IMR-90 (cell line): ENCODE measurements around the gene AOPEP. TPM values are rescaled to one million over a fixed set of nuclear protein-coding genes. Genes with fewer than 3 reads are reported as not detected.

Experiments
- ATAC-seq: fragments of 200-7000 bp; cut with Tn5 transposase; 2 replicates; pipeline ENCODE4 v1.9.1; 2020; ENCODE audit warnings: low read depth, mild to moderate bottlenecking, moderate library complexity
- BruUV-seq: library from RNA; stranded (reverse); fragments of 400-500 nt; replicated peaks from 2 replicates; lab custom pipeline; 2021; lab: Mats Ljungman, UMichigan
- CTCF ChIA-PET: fragments of 300-600 bp; formaldehyde crosslinking; extraction: SDS; loops from one replicate; lab custom pipeline; 2021; ENCODE audit warnings: antibody characterized with exemption; lab: Yijun Ruan, JAX
- POLR2A ChIA-PET: fragments of 300-600 bp; sonication (Branson Sonifier 250); formaldehyde crosslinking; loops from one replicate; lab custom pipeline; 2022; ENCODE audit warnings: antibody characterized with exemption; ENCODE audit not compliant: unreplicated experiment; lab: Charles Lee
- DNase-seq: peaks from one replicate; pipeline ENCODE4 v3.0.0; 2013
- H2AFZ ChIP-seq: replicated peaks from 2 replicates; pipeline ENCODE3; 2013; ENCODE audit warnings: low read length, mild to moderate bottlenecking; ENCODE audit not compliant: poor library complexity
- H2AK5ac ChIP-seq: 2 replicates; pipeline ENCODE4 v1.6.1; 2013; ENCODE audit warnings: low read depth, low read length, inconsistent platforms
- H2AK9ac ChIP-seq: replicated peaks from 2 replicates; pipeline ENCODE3; 2013; ENCODE audit warnings: mild to moderate bottlenecking, low read depth, low read length, moderate library complexity; ENCODE audit not compliant: poor library complexity
- H2BK120ac ChIP-seq: 2 replicates; pipeline ENCODE4 v1.6.1; 2013; ENCODE audit warnings: low read depth, low read length, inconsistent platforms
- H2BK15ac ChIP-seq: 3 replicates; pipeline ENCODE4 v1.6.1; 2013; ENCODE audit warnings: low read depth, low read length, inconsistent platforms
- H2BK20ac ChIP-seq: 2 replicates; pipeline ENCODE4 v1.6.1; 2013; ENCODE audit warnings: low read depth, mild to moderate bottlenecking, inconsistent platforms, low read length, moderate library complexity
- H2BK5ac ChIP-seq: 2 replicates; pipeline ENCODE4 v1.6.1; 2013; ENCODE audit warnings: mild to moderate bottlenecking, low read depth, low read length, inconsistent platforms; ENCODE audit not compliant: poor library complexity, severe bottlenecking
- H3K14ac ChIP-seq: replicated peaks from 2 replicates; pipeline ENCODE4 v1.6.1; 2013; ENCODE audit warnings: low read depth, low read length, inconsistent platforms
- H3K18ac ChIP-seq: 2 replicates; pipeline ENCODE4 v1.6.1; 2013; ENCODE audit warnings: low read depth, low read length, control low read depth
- H3K23ac ChIP-seq: 2 replicates; pipeline ENCODE4 v1.6.1; 2013; ENCODE audit warnings: low read depth, low read length, inconsistent platforms
- H3K27ac ChIP-seq: 2 replicates; pipeline ENCODE4 v1.5.1; 2013; ENCODE audit warnings: mild to moderate bottlenecking, control low read depth, low read length; ENCODE audit not compliant: insufficient read depth
- H3K27me3 ChIP-seq: 2 replicates; pipeline ENCODE4 v1.6.1; 2013; ENCODE audit warnings: low read length; ENCODE audit not compliant: control insufficient read depth, insufficient read depth
- H3K36me3 ChIP-seq: 2 replicates; pipeline ENCODE4 v1.6.1; 2013; ENCODE audit warnings: low read length, mixed read lengths; ENCODE audit not compliant: control insufficient read depth, insufficient read depth
- H3K4ac ChIP-seq: 2 replicates; pipeline ENCODE4 v1.6.1; 2013; ENCODE audit warnings: low read depth, low read length, inconsistent platforms
- H3K4me1 ChIP-seq: 2 replicates; pipeline ENCODE4 v1.6.1; 2013; ENCODE audit warnings: low read length, mixed read lengths; ENCODE audit not compliant: control insufficient read depth, insufficient read depth
- H3K4me2 ChIP-seq: 2 replicates; pipeline ENCODE4 v1.6.1; 2013; ENCODE audit warnings: low read depth, mild to moderate bottlenecking, control low read depth, low read length, moderate library complexity
- H3K4me3 ChIP-seq: 2 replicates; pipeline ENCODE4 v1.5.1; 2013; ENCODE audit warnings: low read depth, mild to moderate bottlenecking, control low read depth, low read length, moderate library complexity; ENCODE audit not compliant: insufficient read depth
- H3K56ac ChIP-seq: 2 replicates; pipeline ENCODE4 v1.6.1; 2013; ENCODE audit warnings: low read length, inconsistent platforms; ENCODE audit not compliant: insufficient read depth; ENCODE audit errors: extremely low read depth
- H3K79me1 ChIP-seq, 2 experiments: 2 replicates each; pipeline ENCODE4 v1.6.1; 2013; ENCODE audit warnings: low read length in 2 of 2, inconsistent platforms in 1 of 2, low read depth in 1 of 2
- H3K9ac ChIP-seq: 2 replicates; pipeline ENCODE4 v1.6.1; 2013; ENCODE audit warnings: low read depth, low read length, control low read depth
- H3K9me1 ChIP-seq: 2 replicates; pipeline ENCODE4 v1.6.1; 2013; ENCODE audit warnings: low read length, inconsistent platforms; ENCODE audit not compliant: insufficient read depth
- H3K9me3 ChIP-seq: 2 replicates; pipeline ENCODE4 v1.6.1; 2013; ENCODE audit warnings: low read length; ENCODE audit not compliant: control insufficient read depth, insufficient read depth
- H4K20me1 ChIP-seq: 2 replicates; pipeline ENCODE4 v1.6.1; 2013; ENCODE audit warnings: low read length, inconsistent platforms; ENCODE audit not compliant: insufficient read depth
- H4K5ac ChIP-seq: 2 replicates; pipeline ENCODE4 v1.6.1; 2013; ENCODE audit warnings: mild to moderate bottlenecking, low read depth, low read length, control low read depth
- H4K8ac ChIP-seq, 2 experiments: 2 replicates each; pipeline ENCODE4 v1.6.1; 2013; ENCODE audit warnings: low read depth in 2 of 2, low read length in 2 of 2, control low read depth in 1 of 2, inconsistent platforms in 1 of 2
- H4K91ac ChIP-seq: 2 replicates; pipeline ENCODE4 v1.6.1; 2013; ENCODE audit warnings: low read depth, low read length, inconsistent platforms; ENCODE audit not compliant: insufficient read depth
- BHLHE40 ChIP-seq: fragments of 150-350 bp; IDR thresholded peaks from 2 replicates; pipeline ENCODE4 v1.6.1; 2016; ENCODE audit warnings: mild to moderate bottlenecking, low read depth, low read length
- CEBPB ChIP-seq: IDR thresholded peaks from 2 replicates; pipeline ENCODE4 v1.6.1; 2012; ENCODE audit warnings: low read depth, low read length, improper control_type of control experiment
- CHD1 ChIP-seq: IDR thresholded peaks from 2 replicates; pipeline ENCODE4 v1.6.1; 2012; ENCODE audit warnings: low read depth, low read length, improper control_type of control experiment
- CTCF ChIP-seq: conservative IDR thresholded peaks from 2 replicates; pipeline ENCODE4 v1.5.1; 2012; ENCODE audit warnings: mild to moderate bottlenecking, low read depth, low read length, improper control_type of control experiment
- ELK1 ChIP-seq: fragments of 150-350 bp; IDR thresholded peaks from 2 replicates; pipeline ENCODE4 v1.6.1; 2016; ENCODE audit warnings: low read depth, mild to moderate bottlenecking, low read length, moderate library complexity, borderline replicate concordance
- FOS ChIP-seq: fragments of 150-350 bp; IDR thresholded peaks from 2 replicates; pipeline ENCODE4 v1.6.1; 2016; ENCODE audit warnings: low read depth, low read length
- MAFK ChIP-seq: IDR thresholded peaks from 2 replicates; pipeline ENCODE4 v1.6.1; 2012; ENCODE audit warnings: low read depth, low read length, improper control_type of control experiment
- MAZ ChIP-seq: IDR thresholded peaks from 2 replicates; pipeline ENCODE4 v1.6.1; 2012; ENCODE audit warnings: low read depth, mild to moderate bottlenecking, low read length, improper control_type of control experiment, moderate library complexity, borderline replicate concordance
- MXI1 ChIP-seq: IDR thresholded peaks from 2 replicates; pipeline ENCODE4 v1.6.1; 2012; ENCODE audit warnings: low read depth, mild to moderate bottlenecking, low read length, moderate library complexity, borderline replicate concordance
- NFE2L2 ChIP-seq: fragments of 150-350 bp; IDR thresholded peaks from 2 replicates; pipeline ENCODE4 v1.6.1; 2016; ENCODE audit warnings: low read depth, mild to moderate bottlenecking, low read length
- POLR2A ChIP-seq: IDR thresholded peaks from 2 replicates; pipeline ENCODE4 v1.6.1; 2012; ENCODE audit warnings: mild to moderate bottlenecking, low read depth, low read length
- RAD21 ChIP-seq: IDR thresholded peaks from 2 replicates; pipeline ENCODE4 v1.6.1; 2012; ENCODE audit warnings: low read length, improper control_type of control experiment
- RCOR1 ChIP-seq: IDR thresholded peaks from 2 replicates; pipeline ENCODE4 v1.6.1; 2012; ENCODE audit warnings: mild to moderate bottlenecking, low read length, improper control_type of control experiment; ENCODE audit not compliant: insufficient replicate concordance
- RFX5 ChIP-seq: IDR thresholded peaks from 2 replicates; pipeline ENCODE4 v1.8.0; 2012; ENCODE audit warnings: low read depth, mild to moderate bottlenecking, low read length, moderate library complexity
- SMC3 ChIP-seq: fragments of 150-350 bp; IDR thresholded peaks from 2 replicates; pipeline ENCODE4 v1.6.1; 2016; ENCODE audit warnings: low read depth, mild to moderate bottlenecking, antibody characterized with exemption, low read length, moderate library complexity
- USF2 ChIP-seq: fragments of 150-350 bp; IDR thresholded peaks from 2 replicates; pipeline ENCODE4 v1.6.1; 2017; ENCODE audit warnings: mild to moderate bottlenecking, antibody characterized with exemption, low read length, low read depth
- dilution Hi-C: fragments of 300-500 bp; cut with HindIII; formaldehyde crosslinking; loops from one replicate; pipeline ENCODE4 v1.14.3; 2018; ENCODE audit warnings: low sequenced_read_pairs; ENCODE audit not compliant: unreplicated experiment
- in situ Hi-C: fragments of 300-500 bp; cut with MboI; formaldehyde crosslinking; loops from 3 replicates; pipeline ENCODE4 v1.14.3; 2019; ENCODE audit warnings: low sequenced_read_pairs, inconsistent platforms, mixed read lengths
- intact Hi-C: fragments of 100-400 bp; cut with micrococcal nuclease; formaldehyde crosslinking; loops from 2 replicates; pipeline ENCODE4 v1.10.0; 2022
- polyA plus RNA-seq, 3 experiments: library from polyadenylated mRNA; depleted of rRNA; stranded (reverse); fragments of >200 nt; gene quantifications; 2 replicates each; pipeline ENCODE4 v1.2.3, GENCODE V29; 2012; ENCODE audit warnings: low replicate concordance in 1 of 3
- total RNA-seq: library from RNA; depleted of rRNA; stranded (reverse); fragments of >200 nt; gene quantifications from 2 replicates; pipeline ENCODE4 v1.2.3, GENCODE V29; 2012

The AOPEP gene
- total and polyA plus RNA-seq, 2 of the 4 experiments (the other 2 are of a cell fraction), result 34.9 to 38.7 TPM

GRCh38 chr9:94736759-94737158, 10.3 kb downstream of the AOPEP start:
- ChIA-PET POLR2A (no interaction called here), CTCF (interaction anchor here (0.6 kb wide), 1 partner anchor 395 kb away, joined by 3 read pairs; no protein-coding TSS in a partner anchor)
- Histone ChIP-seq H3K4ac (no peak overlapping the region), H4K91ac (no peak overlapping the region), H3K4me2 (no peak overlapping the region), H2BK120ac (no peak overlapping the region), H4K5ac (no peak overlapping the region), H3K4me3 (no peak overlapping the region), H3K56ac (no peak overlapping the region), H2AK9ac (peak overlapping the region; percentile 18), H3K14ac (no peak overlapping the region), H2BK20ac (no peak overlapping the region), H3K27me3 (no peaks in the 10 kb centered on the region), H3K9me3 (no peaks in the 10 kb centered on the region), H3K27ac (no peak overlapping the region), H3K36me3 (peaks cover 3% of the 10 kb centered on the region), H4K20me1 (no peaks in the 10 kb centered on the region), H4K8ac (no peak overlapping the region), H2AK5ac (no peak overlapping the region), H3K23ac (no peak overlapping the region), H3K18ac (no peak overlapping the region), H2BK5ac (no peak overlapping the region), H3K9me1 (no peaks in the 10 kb centered on the region), H3K4me1 (no peaks in the 10 kb centered on the region), H3K79me1 (peaks cover 11 to 22% of the 10 kb centered on the region in 2 experiments), H2AFZ (no peak overlapping the region), H3K9ac (no peak overlapping the region), H2BK15ac (no peak overlapping the region)
- no peak for DNase-seq
- in situ Hi-C loops (no loop called here), intact Hi-C loops (no loop called here), dilution Hi-C loops (no loop called here)
- no TSS peak for BruUV-seq
- no peak for TF ChIP-seq CHD1
- TF ChIP-seq MAZ, result no peak
- no peak for TF ChIP-seq SMC3
- TF ChIP-seq NFE2L2, result no peak
- TF ChIP-seq MAFK, result no peak
- no peak for TF ChIP-seq ELK1
- TF ChIP-seq RAD21, result no peak
- TF ChIP-seq CTCF, result no peak
- TF ChIP-seq CEBPB, result no peak
- TF ChIP-seq USF2, result no peak
- TF ChIP-seq RCOR1, result no peak
- no peak for TF ChIP-seq MXI1
- no peak for TF ChIP-seq BHLHE40
- no peak for TF ChIP-seq RFX5
- TF ChIP-seq FOS, result no peak
- no peak for TF ChIP-seq POLR2A
- ATAC-seq, result no peak
